OCI-LY3 (cell line): ENCODE data around the gene CACNB4.

ENCODE experiments used
- CTCF ChIP-seq: fragments of 200-600, 300-600 bp; sonication (generic); IDR thresholded peaks from 2 replicates; pipeline ENCODE4 v1.5.1; 2014; ENCODE audit warnings: antibody characterized with exemption, low read length, low read depth
- EZH2phosphoT487 ChIP-seq: fragments of 200-600 bp; shearing (Covaris generic); IDR thresholded peaks from 2 replicates; pipeline ENCODE4 v1.6.1; 2018; ENCODE audit warnings: antibody characterized with exemption, mixed run types, low read depth

GRCh38 chr2:151952691-151953456, 146.0 kb downstream of the CACNB4 start:
- no peak for TF ChIP-seq CTCF
- TF ChIP-seq EZH2phosphoT487 = no peak
